A549 (cell line): ENCODE measurements around the gene ADGRD1. TPM values are rescaled to one million over a fixed set of nuclear protein-coding genes. Genes with fewer than 3 reads are reported as not detected.

Experiments used
- ATAC-seq, 2 experiments: fragments of 200-7000 bp in 1 of 2; fragments of >200 bp in 1 of 2; cut with Nextera tagmentation in 1 of 2; cut with Tn5 transposase in 1 of 2; 3 replicates each; pipeline versions ENCODE4 v1.8.0 to v1.9.1; 2018 to 2020; ENCODE audit warnings: mild to moderate bottlenecking in 1 of 2, moderate library complexity in 1 of 2
- CTCF ChIA-PET: fragments of 300-600 bp; sonication (Branson Sonifier 250); formaldehyde crosslinking; extraction: SDS; loops from one replicate; lab custom pipeline; 2021; ENCODE audit warnings: antibody characterized with exemption, inconsistent platforms; lab: Yijun Ruan, JAX
- POLR2A ChIA-PET: fragments of 350-600 bp; formaldehyde crosslinking; extraction: SDS; loops from one replicate; lab custom pipeline; 2021; ENCODE audit warnings: antibody characterized with exemption, inconsistent platforms; lab: Yijun Ruan, JAX
- DNase-seq, 2 experiments: peaks; one replicate each; pipeline versions ENCODE4 v3.0.0 to v3.0.0-alpha.2; 2011 to 2016; ENCODE audit warnings: low read depth in 1 of 2, low spot score in 1 of 2
- FAIRE-seq: peaks from 2 replicates; lab custom pipeline; 2011; peaks lifted over from hg19 to GRCh38; lab: Jason Lieb, UNC
- H3K27ac ChIP-seq, 2 experiments: fragments of >200 bp; sonication (Bioruptor Twin); formaldehyde crosslinking; 3 replicates each; pipeline ENCODE4 v1.5.1; 2016 to 2017
- H3K4me1 ChIP-seq: fragments of >200 bp; sonication (Bioruptor Twin); formaldehyde crosslinking; 3 replicates; pipeline ENCODE4 v1.6.1; 2016
- H3K4me2 ChIP-seq: fragments of >200 bp; sonication (Bioruptor Twin); formaldehyde crosslinking; 3 replicates; pipeline ENCODE4 v1.6.1; 2016
- H3K4me3 ChIP-seq: fragments of >200 bp; sonication (Bioruptor Twin); formaldehyde crosslinking; 3 replicates; pipeline ENCODE4 v1.5.1; 2016
- H3K9me3 ChIP-seq: fragments of >200 bp; sonication (Bioruptor Twin); formaldehyde crosslinking; 3 replicates; pipeline ENCODE4 v1.6.1; 2016
- ATOH8 ChIP-seq: fragments of 250-450 bp; sonication (Bioruptor Pico); IDR thresholded peaks from 2 replicates; pipeline ENCODE4 v1.5.0; 2020; ENCODE audit warnings: low read depth, mild to moderate bottlenecking, moderate library complexity
- BCL3 ChIP-seq: fragments of >200 bp; sonication (Bioruptor Twin); formaldehyde crosslinking; IDR thresholded peaks from 3 replicates; pipeline ENCODE4 v1.6.1; 2016
- CEBPB ChIP-seq, 2 experiments: fragments of >200 bp in 1 of 2; sonication (Bioruptor Twin) in 1 of 2; formaldehyde crosslinking in 1 of 2; IDR thresholded peaks; 2 replicates each; pipeline ENCODE4 v1.6.1; 2012 to 2016
- CHD2 ChIP-seq: fragments of 150-350 bp; IDR thresholded peaks from 2 replicates; pipeline ENCODE4 v1.6.1; 2014; ENCODE audit warnings: low read length; ENCODE audit not compliant: partially characterized antibody
- CHD4 ChIP-seq: fragments of 200-600 bp; sonication (generic); IDR thresholded peaks from 2 replicates; pipeline ENCODE4 v1.6.1; 2016; ENCODE audit warnings: antibody characterized with exemption, mild to moderate bottlenecking, borderline replicate concordance
- EP300 ChIP-seq, 2 experiments: fragments of >200 bp; sonication (Bioruptor Twin); formaldehyde crosslinking; IDR thresholded peaks; 2 replicates in 1 of 2; 3 replicates in 1 of 2; pipeline ENCODE4 v1.6.1; 2016 to 2017
- FOXS1 ChIP-seq: fragments of 250-450 bp; sonication (Bioruptor Pico); IDR thresholded peaks from 2 replicates; pipeline ENCODE4 v1.5.0; 2020; ENCODE audit warnings: mild to moderate bottlenecking, moderate library complexity
- HOXA7 ChIP-seq: fragments of 250-450 bp; sonication (Bioruptor Pico); IDR thresholded peaks from 2 replicates; pipeline ENCODE4 v1.5.0; 2020; ENCODE audit warnings: mild to moderate bottlenecking, moderate library complexity
- HOXB13 ChIP-seq: fragments of 250-450 bp; sonication (Bioruptor Pico); IDR thresholded peaks from 2 replicates; pipeline ENCODE4 v1.5.0; 2020; ENCODE audit warnings: low read depth, mild to moderate bottlenecking, moderate library complexity
- HOXB5 ChIP-seq: fragments of 250-450 bp; sonication (Bioruptor Pico); IDR thresholded peaks from 2 replicates; pipeline ENCODE4 v1.5.0; 2020; ENCODE audit warnings: mild to moderate bottlenecking, moderate library complexity
- MAZ ChIP-seq: fragments of 150-350 bp; IDR thresholded peaks from 2 replicates; pipeline ENCODE4 v1.6.1; 2014; ENCODE audit warnings: antibody characterized with exemption, low read depth, low read length, borderline replicate concordance
- MYC ChIP-seq: IDR thresholded peaks from 2 replicates; pipeline ENCODE4 v1.6.1; 2012; ENCODE audit warnings: mild to moderate bottlenecking, inconsistent platforms, low read length, improper control_type of control experiment, borderline replicate concordance
- NPAS2 ChIP-seq: fragments of 250-450 bp; sonication (Bioruptor Pico); IDR thresholded peaks from 2 replicates; pipeline ENCODE4 v1.8.0; 2022; ENCODE audit warnings: mild to moderate bottlenecking, moderate library complexity, borderline replicate concordance
- NR3C1 ChIP-seq: fragments of >200 bp; sonication (Bioruptor Twin); formaldehyde crosslinking; IDR thresholded peaks from 3 replicates; pipeline ENCODE4 v1.6.1; 2017
- RAD21 ChIP-seq, 2 experiments: fragments of >200 bp in 1 of 2; sonication (Bioruptor Twin) in 1 of 2; formaldehyde crosslinking in 1 of 2; IDR thresholded peaks in 1 of 2; conservative IDR thresholded peaks in 1 of 2; 2 replicates in 1 of 2; 3 replicates in 1 of 2; pipeline ENCODE4 v1.6.1; 2012 to 2018; ENCODE audit warnings: inconsistent platforms in 1 of 2
- REST ChIP-seq: fragments of 200-600 bp; sonication (generic); IDR thresholded peaks from 2 replicates; pipeline ENCODE4 v1.6.1; 2016; ENCODE audit warnings: antibody characterized with exemption, mild to moderate bottlenecking, moderate library complexity
- SMC3 ChIP-seq: fragments of >200 bp; sonication (Bioruptor Twin); formaldehyde crosslinking; IDR thresholded peaks from 3 replicates; pipeline ENCODE4 v1.6.1; 2018; ENCODE audit warnings: inconsistent platforms
- SREBF2 ChIP-seq: fragments of 450-650 bp; IDR thresholded peaks from 2 replicates; pipeline ENCODE4 v1.6.1; 2014; ENCODE audit warnings: mild to moderate bottlenecking, moderate library complexity
- TFCP2L1 ChIP-seq: fragments of 250-450 bp; sonication (Bioruptor Pico); IDR thresholded peaks from 2 replicates; pipeline ENCODE4 v1.5.0; 2021; ENCODE audit warnings: mild to moderate bottlenecking
- ZC3H11A ChIP-seq: fragments of 450-650 bp; IDR thresholded peaks from 2 replicates; pipeline ENCODE4 v1.6.1; 2014; ENCODE audit warnings: antibody characterized with exemption, mild to moderate bottlenecking
- ZFP36 ChIP-seq: fragments of 450-650 bp; IDR thresholded peaks from 2 replicates; pipeline ENCODE4 v1.6.1; 2014; ENCODE audit warnings: borderline replicate concordance; ENCODE audit not compliant: partially characterized antibody
- ZSCAN20 ChIP-seq: fragments of 250-450 bp; sonication (Bioruptor Pico); IDR thresholded peaks from 2 replicates; pipeline ENCODE4 v1.8.0; 2022; ENCODE audit warnings: mild to moderate bottlenecking, moderate library complexity
- WGBS: methylation state at CpG from one replicate; pipeline ENCODE4 v1.1.6; 2017; ENCODE audit errors: missing lambda C conversion rate; 5-methylcytosine and 5-hydroxymethylcytosine counted together
- polyA plus RNA-seq, 4 experiments: library from polyadenylated mRNA; depleted of rRNA in 3 of 4; stranded (reverse); fragments of >200 nt; fragmentation: RNase III in 1 of 4; extraction: RNeasy Plus Mini Kit Qiagen cat#74134 plus additional on column Dnase treatment in 1 of 4; gene quantifications; 2 replicates in 3 of 4; 3 replicates in 1 of 4; pipeline ENCODE4 v1.2.3, GENCODE V29; 2011 to 2017

ADGRD1 gene
- polyA plus RNA-seq, 2 of the 4 experiments (the other 2 are of a cell fraction): 0.36 to 1.5 TPM

- FAIRE-seq: no peak
- Histone ChIP-seq H3K4me3 (no peak overlapping the region), H3K4me2 (no peak overlapping the region), H3K27ac (no peak overlapping the region), H3K9me3 (peaks cover 2% of the 10 kb centered on the region; the same call in 1 of the 3 replicates), H3K4me1 (no peaks in the 10 kb centered on the region)
- TF ChIP-seq CEBPB (IDR thresholded peaks at IDR 0.05): no peak
- TF ChIP-seq MYC: no peak
- no peak for TF ChIP-seq EP300 (IDR thresholded peaks at IDR 0.05)
- no peak for TF ChIP-seq NR3C1
- TF ChIP-seq ZSCAN20: no peak
- TF ChIP-seq SREBF2: no peak
- no peak for TF ChIP-seq NPAS2 (CRISPR knock-in tag)
- no peak for TF ChIP-seq HOXB5
- no peak for TF ChIP-seq CHD2
- no peak for TF ChIP-seq BCL3
- POLR2A ChIA-PET: no interaction called here
- CTCF ChIA-PET: no interaction called here
- DNase-seq: no peak
- no peak for ATAC-seq
Measured at GRCh38 chr12:131176266-131176665, 222.6 kb downstream of the ADGRD1 start.

GRCh38 chr12:131176926-131177325 lies 223.2 kb downstream of the ADGRD1 start:
- POLR2A ChIA-PET: no interaction called here

GRCh38 chr12:131177599-131177998 lies 223.9 kb downstream of the ADGRD1 start:
- TF ChIP-seq MYC: no peak
- no peak for TF ChIP-seq SMC3
- TF ChIP-seq RAD21 (conservative IDR thresholded peaks at IDR 0.05 in 1 of 2, IDR thresholded peaks at IDR 0.05 in 1 of 2): no peak
- Histone ChIP-seq H3K9me3 (peaks cover 2% of the 10 kb centered on the region; the same call in 1 of the 3 replicates), H3K4me1 (no peaks in the 10 kb centered on the region), H3K4me3 (no peak overlapping the region), H3K4me2 (no peak overlapping the region), H3K27ac (no peak overlapping the region)
- ChIA-PET CTCF (interaction anchor here (0.9 to 1.2 kb wide), 3 partner anchors 45 to 74 kb away, joined by 3 to 7 read pairs (median 3); no protein-coding TSS in a partner anchor), POLR2A (no interaction called here)
- FAIRE-seq (no peak), ATAC-seq (no peak), DNase-seq (no peak)
- 50% methylated on average over 1 of the region's 1 CpG for WGBS

More at GRCh38 chr12:131176926-131177325, 223.2 kb downstream of the ADGRD1 start:
- Histone ChIP-seq H3K9me3 (peaks cover 2% of the 10 kb centered on the region; the same call in 1 of the 3 replicates), H3K4me2 (no peak overlapping the region), H3K4me1 (no peaks in the 10 kb centered on the region), H3K4me3 (no peak overlapping the region), H3K27ac (no peak overlapping the region)
- no peak for TF ChIP-seq HOXB13
- no peak for TF ChIP-seq MAZ
- no peak for TF ChIP-seq ATOH8
- TF ChIP-seq CHD4: no peak
- TF ChIP-seq FOXS1 (CRISPR knock-in tag): no peak
- TF ChIP-seq TFCP2L1 (CRISPR knock-in tag): no peak
- no peak for TF ChIP-seq HOXA7 (CRISPR knock-in tag)
- TF ChIP-seq CEBPB (IDR thresholded peaks at IDR 0.05): no peak
- TF ChIP-seq ZC3H11A: no peak
- 39% methylated on average over 1 of the region's 1 CpG for whole genome bisulfite sequencing
- FAIRE-seq (no peak), ATAC-seq (no peak), DNase-seq (no peak)
- CTCF ChIA-PET: no interaction called here

GRCh38 chr12:131187602-131188001 lies 233.9 kb downstream of the ADGRD1 start:
- CTCF ChIA-PET: no interaction called here

More at GRCh38 chr12:131187602-131188001, 233.9 kb downstream of the ADGRD1 start:
- Histone ChIP-seq H3K9me3 (peaks cover 20% of the 10 kb centered on the region), H3K4me2 (no peak overlapping the region)
- DNase-seq (no peak), FAIRE-seq (no peak)
- POLR2A ChIA-PET: no interaction called here
- TF ChIP-seq ZFP36 (no peak), REST (no peak), CHD4 (no peak)
- TF ChIP-seq, all 56 proteins: peak for 0
- WGBS: 26% methylated on average over 1 of the region's 1 CpG
- H3K4me1 ChIP-seq: no peaks in the 10 kb centered on the region
- no peak for ATAC-seq
- no peak overlapping the region for H3K4me3 ChIP-seq
- no peak overlapping the region for H3K27ac ChIP-seq
